Ishikawa (cell line): ENCODE data around the gene APOBR.

Source experiments
- EP300 ChIP-seq: IDR thresholded peaks from 2 replicates; pipeline ENCODE4 v1.6.1; 2012; ENCODE audit warnings: borderline replicate concordance
- FOXM1 ChIP-seq: IDR thresholded peaks from 2 replicates; pipeline ENCODE4 v1.6.1; 2012; ENCODE audit warnings: low read depth, borderline replicate concordance
- MAX ChIP-seq: IDR thresholded peaks from 2 replicates; pipeline ENCODE4 v1.6.1; 2012
- RAD21 ChIP-seq: IDR thresholded peaks from 2 replicates; pipeline ENCODE4 v1.6.1; 2012; ENCODE audit warnings: low read depth
- TAF1 ChIP-seq: IDR thresholded peaks from 2 replicates; pipeline ENCODE4 v1.6.1; 2012; ENCODE audit warnings: low read depth, mild to moderate bottlenecking
- TEAD4 ChIP-seq: IDR thresholded peaks from 2 replicates; pipeline ENCODE4 v1.6.1; 2012
- YY1 ChIP-seq: IDR thresholded peaks from 2 replicates; pipeline ENCODE4 v1.6.1; 2012; ENCODE audit warnings: low read depth
- TF ChIP-seq, protein P1 (sequence below): IDR thresholded peaks from 2 replicates; pipeline ENCODE4 v1.6.1; 2012; ENCODE audit warnings: low read depth, mild to moderate bottlenecking
- TF ChIP-seq, protein P2 (sequence below): IDR thresholded peaks from 2 replicates; pipeline ENCODE4 v1.6.1; 2012

GRCh38 chr16:28491970-28492474 lies 2.4 kb upstream of the APOBR start, which contains the start of gene CLN3:
- peak; percentile 98 for TF ChIP-seq YY1
- TF ChIP-seq, protein P1, sequence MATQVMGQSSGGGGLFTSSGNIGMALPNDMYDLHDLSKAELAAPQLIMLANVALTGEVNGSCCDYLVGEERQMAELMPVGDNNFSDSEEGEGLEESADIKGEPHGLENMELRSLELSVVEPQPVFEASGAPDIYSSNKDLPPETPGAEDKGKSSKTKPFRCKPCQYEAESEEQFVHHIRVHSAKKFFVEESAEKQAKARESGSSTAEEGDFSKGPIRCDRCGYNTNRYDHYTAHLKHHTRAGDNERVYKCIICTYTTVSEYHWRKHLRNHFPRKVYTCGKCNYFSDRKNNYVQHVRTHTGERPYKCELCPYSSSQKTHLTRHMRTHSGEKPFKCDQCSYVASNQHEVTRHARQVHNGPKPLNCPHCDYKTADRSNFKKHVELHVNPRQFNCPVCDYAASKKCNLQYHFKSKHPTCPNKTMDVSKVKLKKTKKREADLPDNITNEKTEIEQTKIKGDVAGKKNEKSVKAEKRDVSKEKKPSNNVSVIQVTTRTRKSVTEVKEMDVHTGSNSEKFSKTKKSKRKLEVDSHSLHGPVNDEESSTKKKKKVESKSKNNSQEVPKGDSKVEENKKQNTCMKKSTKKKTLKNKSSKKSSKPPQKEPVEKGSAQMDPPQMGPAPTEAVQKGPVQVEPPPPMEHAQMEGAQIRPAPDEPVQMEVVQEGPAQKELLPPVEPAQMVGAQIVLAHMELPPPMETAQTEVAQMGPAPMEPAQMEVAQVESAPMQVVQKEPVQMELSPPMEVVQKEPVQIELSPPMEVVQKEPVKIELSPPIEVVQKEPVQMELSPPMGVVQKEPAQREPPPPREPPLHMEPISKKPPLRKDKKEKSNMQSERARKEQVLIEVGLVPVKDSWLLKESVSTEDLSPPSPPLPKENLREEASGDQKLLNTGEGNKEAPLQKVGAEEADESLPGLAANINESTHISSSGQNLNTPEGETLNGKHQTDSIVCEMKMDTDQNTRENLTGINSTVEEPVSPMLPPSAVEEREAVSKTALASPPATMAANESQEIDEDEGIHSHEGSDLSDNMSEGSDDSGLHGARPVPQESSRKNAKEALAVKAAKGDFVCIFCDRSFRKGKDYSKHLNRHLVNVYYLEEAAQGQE = no peak
- no peak for TF ChIP-seq FOXM1
- TF ChIP-seq EP300 = peak; percentile 19; the same call in 1 of the 2 replicates
- TF ChIP-seq TAF1 = no peak; the same call in 1 of the 2 replicates
- no peak for TF ChIP-seq TEAD4
- TF ChIP-seq, protein P2, sequence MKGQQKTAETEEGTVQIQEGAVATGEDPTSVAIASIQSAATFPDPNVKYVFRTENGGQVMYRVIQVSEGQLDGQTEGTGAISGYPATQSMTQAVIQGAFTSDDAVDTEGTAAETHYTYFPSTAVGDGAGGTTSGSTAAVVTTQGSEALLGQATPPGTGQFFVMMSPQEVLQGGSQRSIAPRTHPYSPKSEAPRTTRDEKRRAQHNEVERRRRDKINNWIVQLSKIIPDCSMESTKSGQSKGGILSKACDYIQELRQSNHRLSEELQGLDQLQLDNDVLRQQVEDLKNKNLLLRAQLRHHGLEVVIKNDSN = peak; percentile 99
- TF ChIP-seq RAD21 = no peak
- TF ChIP-seq MAX = peak; percentile 93
